Dedifferentiated amniotic fluid mesenchymal stem cell (primary cell): Measurements from ENCODE around the gene ULK3.

Experiments
- DNase-seq: peaks from one replicate; pipeline ENCODE4 v3.0.0-alpha.2; 2016; ENCODE audit errors: extremely low spot score

Gene ULK3

DNA sequence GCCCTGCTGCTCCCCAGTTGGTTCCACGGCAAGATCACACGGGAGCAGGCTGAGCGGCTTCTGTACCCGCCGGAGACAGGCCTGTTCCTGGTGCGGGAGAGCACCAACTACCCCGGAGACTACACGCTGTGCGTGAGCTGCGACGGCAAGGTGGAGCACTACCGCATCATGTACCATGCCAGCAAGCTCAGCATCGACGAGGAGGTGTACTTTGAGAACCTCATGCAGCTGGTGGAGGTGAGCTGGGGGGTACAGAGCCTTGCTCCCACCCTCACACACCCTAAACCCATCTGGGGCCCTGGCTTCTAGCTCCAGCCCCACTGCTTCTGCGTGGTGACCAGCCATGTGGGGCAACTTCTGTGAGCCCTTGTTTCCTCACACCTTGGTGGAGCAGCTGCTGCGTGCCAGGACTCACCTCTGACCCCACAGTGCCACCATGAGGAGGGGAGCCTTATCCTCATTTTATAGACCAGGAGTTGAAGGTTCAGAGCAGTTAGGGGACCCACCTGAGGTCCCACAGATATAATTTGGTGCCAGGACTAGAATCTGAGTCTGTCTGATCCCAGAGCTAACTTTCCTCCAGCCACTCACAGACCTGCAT, 43.6 kb downstream of the ULK3 start:
- no peak for DNase-seq

DNA sequence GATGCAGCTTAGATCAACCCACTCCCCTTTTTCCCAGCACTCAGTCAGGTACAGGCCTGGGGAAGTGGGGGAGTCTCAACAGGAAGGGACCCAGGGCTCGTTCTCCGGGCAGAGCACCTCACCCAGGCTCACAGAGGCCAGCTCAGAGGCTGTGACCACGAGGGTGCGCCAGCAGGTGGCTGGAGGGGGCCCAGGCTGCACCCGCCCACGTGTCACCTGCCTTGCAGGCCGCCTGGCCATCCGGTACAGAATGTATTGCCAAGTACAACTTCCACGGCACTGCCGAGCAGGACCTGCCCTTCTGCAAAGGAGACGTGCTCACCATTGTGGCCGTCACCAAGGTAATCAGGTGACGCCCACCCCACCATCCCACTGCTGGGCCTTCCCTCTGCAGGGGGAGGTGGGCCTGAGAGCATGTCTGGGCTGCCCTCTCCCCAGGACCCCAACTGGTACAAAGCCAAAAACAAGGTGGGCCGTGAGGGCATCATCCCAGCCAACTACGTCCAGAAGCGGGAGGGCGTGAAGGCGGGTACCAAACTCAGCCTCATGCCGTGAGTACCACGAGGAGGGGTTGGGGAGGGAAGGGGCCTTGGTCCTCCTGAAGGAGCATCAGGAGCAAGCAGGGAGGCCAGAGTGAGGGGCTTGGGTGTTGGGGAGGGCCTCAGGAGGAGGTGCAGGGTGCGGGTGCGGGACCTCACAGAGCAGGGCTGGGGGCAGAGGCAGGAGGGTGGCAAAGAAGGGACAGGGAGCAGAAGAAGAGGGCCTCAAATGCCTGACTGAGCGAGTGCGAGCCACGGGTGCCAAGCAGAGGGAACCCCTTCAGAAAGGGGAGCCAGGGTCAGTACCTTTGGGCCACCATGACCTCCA, 44.3 kb downstream of the ULK3 start:
- DNase-seq, result no peak

DNA sequence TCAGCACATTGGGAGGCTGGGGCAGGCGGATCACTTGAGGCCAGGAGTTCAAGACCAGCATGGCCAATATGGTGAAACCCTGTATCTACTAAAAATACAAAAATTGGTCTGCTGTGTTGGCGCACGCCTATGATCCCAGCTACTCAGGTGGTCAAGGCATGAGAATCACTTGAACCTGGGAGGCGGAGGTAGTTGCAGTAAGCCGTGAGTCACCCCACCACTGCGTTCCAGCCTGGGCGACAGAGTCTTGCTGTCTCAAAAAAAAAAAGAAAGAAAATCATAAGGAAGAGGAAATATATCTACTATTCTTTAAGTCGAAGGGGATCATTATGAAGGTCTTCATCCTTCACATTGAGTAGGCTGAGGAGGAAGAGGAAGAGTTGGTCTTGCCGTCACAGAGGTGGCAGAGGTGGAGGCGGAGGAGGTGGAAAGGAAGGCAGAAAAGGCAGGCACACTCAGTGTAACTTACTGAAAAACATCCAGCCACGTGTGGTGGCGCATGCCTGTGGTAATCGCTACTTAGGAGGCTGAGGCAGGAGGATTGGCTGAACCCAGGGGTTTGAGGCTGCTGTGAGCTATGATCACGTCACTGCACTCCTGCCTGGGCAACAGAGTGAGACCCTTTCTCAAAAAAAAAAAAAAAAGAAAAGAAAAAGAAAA, 46.9 kb downstream of the ULK3 start:
- DNase-seq, result no peak

DNA sequence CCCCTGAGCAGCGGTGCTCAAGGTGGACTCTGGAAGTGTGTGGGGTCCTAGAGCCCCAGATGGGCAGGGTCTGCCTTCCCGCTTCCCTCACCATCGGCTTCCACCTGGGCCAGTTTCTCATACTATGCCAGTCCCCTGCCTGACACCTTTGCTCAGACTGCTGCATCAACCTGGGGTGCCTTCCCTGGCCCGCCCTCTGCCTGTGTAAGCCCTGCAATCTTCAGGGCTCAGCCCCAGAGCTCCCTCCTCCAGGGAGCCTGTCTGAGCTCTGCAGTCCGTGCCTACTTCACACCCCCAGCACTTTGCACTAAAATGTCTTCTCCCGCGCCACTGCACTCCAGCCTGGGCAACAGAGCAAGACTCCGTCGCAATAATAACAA, 48.0 kb downstream of the ULK3 start:
- no peak for DNase-seq

DNA sequence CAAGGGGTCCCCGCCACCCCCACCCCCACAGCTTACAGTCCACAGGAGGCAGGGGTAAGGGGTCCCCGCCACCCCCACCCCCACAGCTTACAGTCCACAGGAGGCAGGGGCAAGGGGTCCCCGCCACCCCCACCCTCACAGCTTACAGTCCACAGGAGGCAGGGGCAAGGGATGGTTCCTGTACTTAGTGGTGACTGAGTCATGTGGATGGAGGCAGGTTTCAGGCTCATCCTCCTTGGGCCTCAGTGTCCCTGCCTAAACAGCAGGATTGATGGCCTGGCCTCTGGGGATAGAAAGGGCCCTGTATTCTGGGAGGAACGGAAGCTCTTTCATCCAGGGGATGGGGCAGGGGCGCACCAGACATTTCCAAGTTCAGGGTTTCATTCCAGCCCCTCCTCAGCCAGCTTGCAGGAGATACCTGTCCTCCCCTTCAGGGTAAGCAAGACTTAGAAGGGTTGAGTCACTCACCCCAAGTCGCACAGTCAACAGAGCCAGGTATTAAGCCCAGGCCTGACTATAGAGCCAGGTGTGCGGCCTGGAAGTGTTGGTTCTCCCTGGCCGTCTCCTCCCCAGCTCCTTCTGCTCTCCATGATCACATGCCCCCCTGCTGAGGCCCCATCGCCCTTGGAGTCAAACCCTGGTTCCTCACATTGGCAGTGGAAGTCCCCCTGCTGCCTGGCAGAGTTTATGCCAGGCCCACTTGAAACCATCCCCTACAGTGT, 48.5 kb downstream of the ULK3 start:
- no peak for DNase-seq

DNA sequence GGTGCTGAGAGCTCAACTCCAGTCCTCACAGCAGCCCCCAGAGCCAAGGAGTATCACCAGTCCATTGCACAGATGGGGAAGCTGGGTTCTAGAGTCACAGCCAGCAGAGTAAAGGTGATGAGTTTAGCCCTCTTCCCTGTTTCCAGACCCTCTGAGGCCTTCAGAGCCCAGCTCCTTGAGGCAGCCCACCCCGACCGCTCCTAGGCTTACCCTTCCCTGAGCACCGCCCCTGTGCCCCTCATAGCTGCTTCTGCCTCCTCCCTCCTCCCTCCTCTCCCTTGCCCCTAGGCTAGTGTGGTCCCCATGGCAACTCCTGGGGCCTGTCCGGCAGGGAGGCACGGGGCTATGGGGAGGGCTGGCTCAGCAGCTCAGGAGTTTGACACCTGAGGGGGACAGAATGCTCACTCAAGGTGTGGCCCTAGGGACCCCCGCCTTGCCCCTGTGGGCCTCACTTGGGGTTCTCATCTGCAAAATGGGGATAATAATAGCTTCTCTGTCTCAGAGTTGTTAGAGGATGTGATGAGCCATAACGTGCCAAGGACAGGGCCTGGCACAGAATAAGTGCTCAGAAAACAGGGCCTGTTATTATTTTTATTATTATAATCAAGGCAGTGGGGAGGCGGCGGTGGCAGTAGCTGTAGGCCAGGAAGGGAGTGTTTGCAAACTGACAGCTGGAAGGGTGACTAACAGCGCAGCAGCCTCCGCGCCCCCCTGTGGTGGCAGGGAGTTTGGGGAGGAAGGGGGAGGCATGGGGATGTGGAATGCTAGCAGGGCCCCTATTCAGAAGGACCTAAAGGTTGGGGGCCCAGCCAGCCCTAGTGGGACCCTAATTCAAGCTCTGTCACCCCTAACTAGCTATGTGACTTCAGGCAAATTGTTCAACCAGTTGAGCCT, 49.6 kb downstream of the ULK3 start:
- no peak for DNase-seq

DNA sequence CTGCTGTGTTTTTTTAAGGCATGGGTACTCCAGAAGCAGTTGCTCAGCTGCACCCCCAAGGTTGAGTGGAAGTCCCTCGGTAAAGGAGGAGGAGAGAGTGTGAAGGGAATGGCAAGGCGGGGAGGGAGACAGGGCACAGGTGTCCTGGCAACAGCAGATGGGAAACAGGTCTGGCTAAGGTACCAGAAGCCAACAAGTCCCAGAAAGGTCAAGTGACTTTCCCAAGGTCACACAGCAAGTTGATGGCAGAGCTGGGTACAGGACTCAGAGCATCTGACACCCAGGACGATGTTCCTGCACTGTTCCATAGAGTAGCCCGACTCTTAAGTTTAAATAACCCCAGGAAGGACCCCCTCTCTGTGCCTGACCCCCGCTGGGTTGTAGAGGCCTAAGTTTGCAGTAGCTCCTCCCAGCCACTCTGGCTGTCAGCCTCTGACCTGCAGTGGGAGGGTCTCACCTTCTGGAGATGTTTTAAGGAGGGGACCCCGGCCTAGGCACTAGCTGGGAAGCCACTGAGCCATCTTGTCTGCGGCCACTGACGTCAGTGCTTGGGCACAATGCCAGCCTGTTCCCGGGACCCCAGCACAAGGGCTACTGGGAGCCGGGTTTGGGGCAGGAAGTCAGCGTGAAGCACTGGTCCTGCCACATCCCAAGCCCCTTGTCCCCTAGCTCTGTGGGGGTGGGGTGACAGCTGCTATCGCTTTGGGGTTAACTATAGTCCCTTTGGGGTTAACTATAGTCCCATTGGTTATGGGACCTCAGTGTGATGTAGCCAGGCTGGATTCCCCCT, 50.5 kb downstream of the ULK3 start:
- no peak for DNase-seq

DNA sequence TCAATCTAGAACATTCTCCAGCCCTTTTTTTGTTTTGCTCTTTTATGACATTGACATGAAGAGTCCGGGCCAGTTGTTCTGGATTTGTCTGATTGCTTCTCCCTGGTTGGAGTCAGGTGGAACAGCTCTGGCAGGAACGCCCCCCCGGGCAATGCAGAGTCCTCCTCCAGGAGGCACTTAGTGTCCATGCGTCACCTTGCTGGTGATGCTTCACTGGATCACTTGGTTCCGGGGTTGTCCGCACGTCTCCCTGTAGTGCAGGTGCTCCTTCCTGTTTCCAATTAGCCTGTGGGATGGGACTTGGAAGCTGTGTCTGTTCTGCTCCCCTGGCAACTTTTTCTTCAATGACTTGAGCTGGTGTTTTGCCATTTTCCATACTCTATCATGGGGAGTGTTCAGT, 51.3 kb downstream of the ULK3 start:
- DNase-seq, result no peak

DNA sequence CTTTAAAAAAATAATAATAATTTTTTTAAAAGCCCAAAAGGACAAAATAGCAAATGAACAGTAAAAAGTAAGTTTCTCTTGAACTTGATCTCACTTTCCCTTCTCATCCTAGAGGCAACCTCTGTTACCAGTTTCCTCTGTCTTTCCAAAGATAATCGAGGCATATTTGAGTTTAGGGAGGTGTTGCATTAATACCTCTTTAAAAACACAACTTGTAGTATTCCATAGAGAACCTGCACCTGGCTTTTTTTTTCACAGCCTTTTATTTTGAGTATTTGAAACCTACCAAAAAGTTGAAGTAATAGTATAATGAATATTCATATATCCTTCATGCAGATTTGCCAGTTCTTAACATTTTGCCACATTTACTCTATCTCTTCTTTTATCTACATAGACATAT, 51.9 kb downstream of the ULK3 start:
- DNase-seq, result no peak

DNA sequence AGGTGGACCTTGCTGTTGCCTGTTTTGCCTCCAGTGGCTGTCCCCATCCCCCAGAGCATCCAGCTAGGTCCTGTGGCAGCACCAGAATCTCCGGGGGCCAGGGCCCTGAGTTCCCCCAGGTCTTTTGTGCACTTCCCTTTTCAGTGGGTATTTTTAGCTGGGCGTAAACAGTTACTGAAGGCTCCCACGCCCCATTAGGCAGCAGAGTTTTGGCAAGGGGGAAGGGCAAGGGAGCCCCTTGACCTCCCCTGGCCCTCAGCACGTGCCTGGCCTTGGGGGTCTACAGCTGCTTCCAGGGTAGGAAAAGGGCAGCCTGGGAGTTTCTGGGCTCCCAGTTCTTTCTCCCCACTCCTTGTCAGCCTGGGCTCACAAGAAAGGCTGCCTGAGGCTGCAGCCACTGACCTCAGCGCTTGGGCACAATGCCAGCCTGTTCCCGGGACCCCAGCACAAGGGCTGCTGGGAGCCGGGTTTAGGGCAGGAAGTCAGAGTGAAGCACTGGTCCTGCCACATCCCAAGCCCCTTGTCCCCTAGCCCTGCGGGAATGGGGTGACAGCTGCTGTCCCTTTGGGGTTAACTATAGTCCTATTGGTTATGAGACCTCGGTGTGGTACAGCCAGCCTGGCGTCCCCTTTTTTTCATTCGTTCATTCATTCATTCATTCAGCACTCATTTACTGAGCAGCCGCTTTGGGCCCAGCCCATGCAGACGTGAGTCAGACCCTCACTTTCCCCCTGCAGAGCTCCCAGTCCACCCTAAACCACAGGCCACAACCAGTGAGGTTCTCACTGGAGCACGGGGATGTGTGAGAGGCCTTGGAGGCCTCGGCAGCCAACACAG, 52.7 kb downstream of the ULK3 start:
- DNase-seq, result no peak

DNA sequence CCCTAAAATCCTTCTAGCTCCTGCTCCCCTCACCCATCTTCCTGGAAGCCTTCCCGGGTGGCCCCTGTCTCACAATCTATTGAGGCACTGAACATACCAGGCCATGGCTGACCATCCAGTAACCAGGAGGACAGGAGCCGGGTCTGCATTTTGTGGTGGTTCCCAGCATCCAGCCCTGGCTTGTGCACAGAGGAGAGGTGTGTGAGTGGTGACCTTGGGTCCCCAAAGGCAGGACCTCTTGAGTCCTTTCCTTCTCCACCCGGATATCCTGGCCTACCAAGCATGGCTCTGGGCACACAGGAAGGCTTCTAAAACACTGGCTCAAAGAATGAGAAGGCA, 53.2 kb downstream of the ULK3 start:
- DNase-seq, result no peak

DNA sequence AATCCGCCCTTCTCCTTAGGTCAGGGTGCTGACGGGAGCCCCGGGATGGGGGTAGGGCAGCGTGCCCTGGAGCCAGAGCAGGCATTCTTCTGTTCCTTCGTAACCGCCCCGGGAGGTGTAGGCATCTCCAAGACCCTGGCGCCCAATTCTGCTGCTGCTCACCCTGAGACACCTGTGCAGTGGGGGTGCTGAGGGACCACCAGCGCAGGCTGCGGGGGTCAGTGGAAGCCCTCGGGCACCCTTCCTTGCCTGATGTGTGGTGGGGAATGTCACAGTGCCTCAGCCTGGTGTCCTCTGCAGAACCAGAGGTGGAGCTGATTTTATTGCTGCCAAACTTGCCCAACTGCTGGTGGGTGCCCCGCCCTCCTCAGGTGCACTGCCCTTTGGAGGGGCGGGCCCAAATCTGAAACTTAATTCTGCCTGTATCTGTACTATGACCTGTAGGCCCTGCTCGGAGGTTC, 53.8 kb downstream of the ULK3 start:
- no peak for DNase-seq

DNA sequence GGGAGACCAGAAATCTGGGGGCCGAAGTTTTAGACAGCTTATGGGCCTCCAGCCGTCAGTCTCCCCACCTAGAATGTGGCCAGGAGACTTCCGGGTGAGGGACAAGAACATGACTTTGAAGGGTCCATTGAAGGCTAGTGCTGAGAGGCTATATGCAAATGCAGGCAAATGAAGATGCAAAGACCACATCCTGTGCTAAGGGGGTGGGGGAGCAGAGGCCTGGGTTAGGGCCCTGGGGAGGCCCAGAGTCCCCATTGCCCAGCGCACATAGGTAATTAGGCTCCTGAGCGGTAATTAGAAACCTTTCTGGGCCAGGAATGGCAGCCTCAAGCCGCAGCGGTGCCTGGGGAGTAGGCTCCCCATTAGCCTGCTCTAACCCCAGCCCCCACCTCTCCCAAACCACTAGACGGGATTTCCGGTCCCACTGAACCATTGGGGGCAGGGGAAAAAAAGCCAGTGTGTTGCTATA, 54.2 kb downstream of the ULK3 start:
- no peak for DNase-seq

DNA sequence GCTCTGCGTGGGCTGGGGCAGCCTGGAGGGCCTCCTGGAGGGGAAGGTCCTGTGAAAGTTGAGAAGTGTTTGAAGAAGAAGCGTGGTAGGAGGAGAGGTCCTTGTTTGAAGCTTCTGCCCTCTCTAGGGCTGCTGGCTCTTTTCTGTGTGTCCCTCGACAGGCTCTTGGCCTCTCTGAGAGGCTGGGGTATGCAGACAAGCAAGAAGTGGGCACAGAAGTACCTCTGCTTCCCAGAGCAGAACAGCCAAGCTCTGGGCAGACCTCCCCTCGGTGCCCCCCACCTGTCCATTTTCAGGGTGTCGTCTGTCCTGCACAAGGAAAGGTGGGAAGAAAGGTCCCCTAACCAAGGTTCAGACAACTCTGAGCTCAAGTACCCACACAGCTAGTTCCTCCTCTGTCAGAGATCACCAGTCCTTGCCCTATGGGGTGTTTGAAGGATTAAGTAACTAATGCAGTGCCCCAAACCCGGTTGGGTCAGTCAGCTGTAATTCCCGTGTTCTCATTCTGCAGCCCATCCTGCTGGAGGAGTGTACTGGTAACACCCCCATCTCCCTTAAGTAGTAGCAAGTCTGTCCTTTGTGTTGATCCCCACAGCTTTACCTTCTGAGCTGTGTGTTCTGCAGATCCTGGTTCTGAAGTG, 54.8 kb downstream of the ULK3 start:
- no peak for DNase-seq

DNA sequence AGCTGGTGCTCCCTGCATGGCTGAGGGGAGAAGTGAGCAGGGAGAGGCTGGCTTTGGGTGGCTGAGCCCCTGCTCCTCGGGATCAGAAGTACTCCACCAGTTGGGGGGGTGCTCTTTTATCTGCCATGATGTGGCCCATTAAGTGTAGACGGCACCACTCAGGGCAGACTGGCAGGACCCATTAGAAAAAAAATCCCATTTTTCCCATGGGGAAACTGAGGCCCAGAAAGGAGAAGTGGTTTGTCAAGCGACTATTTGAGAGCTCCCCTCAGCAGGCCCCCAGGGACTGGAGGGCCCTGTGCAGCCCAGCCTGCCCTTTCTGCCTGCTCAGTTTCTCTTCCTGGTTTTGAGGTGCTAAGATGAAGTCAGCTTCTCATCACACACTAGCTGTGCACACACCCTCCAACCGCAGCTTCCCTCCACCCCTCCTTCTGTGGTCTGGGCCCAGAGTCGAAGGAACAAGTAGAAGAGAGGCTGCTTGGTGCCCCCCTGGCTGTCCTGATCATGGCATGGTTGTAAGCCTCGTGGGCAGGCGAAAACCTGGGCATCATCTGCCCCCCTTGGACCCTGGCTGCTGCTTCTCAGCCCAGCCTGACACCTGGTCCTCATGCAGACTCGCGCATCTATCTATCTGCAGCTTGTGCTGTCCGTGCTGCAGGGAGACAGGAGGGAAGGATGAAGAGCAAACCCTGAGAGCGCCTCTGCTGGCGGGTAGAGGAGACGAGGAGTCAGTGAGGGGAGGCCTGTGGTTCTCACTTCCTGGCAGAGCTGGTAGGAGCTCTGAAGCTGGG, 55.5 kb downstream of the ULK3 start:
- DNase-seq, result peak; percentile 38

DNA sequence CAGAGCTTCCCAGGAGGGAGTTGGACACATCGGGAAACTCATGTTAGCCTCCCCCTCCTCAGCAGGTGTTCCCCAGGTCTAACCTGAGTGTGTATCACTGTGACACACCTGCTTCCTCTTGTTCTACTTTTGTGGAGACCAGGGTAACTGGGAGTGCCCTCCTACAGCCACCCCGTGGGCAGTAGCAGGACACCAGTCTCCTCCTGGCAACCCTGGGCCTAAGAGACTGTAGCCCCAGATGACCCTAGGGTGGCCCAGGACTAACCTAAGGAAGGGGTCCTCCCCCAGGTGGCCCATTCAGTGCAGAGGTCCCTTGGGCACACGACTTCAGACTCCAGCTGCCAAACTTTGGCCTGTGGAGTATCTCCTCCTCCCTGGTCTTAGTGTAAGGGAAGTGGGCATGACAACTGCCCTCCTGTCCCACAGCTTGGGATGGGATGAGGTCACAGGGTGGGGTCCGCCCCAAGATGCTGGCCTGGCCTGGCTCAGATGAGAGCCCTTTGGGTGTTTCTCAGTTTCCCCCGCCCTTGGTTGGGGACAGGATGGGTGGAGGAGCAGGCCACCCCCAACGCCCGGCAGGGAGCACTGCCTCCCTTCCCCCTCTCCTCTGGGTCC, 56.3 kb downstream of the ULK3 start:
- no peak for DNase-seq
